Measurements from ENCODE around the gene MPG. TPM values are rescaled to one million over a fixed set of nuclear protein-coding genes. Genes with fewer than 3 reads are reported as not detected.

Gene MPG
- total RNA-seq, 2 experiments from 2014 or later = 47.2 to 52.6 TPM

- Mint-ChIP-seq H3K9me3 (no peaks in the 10 kb centered on the region), H3K4me3 (no peak overlapping the region), H3K27ac (no peak overlapping the region), H3K27me3 (peaks cover 2% of the 10 kb centered on the region), H3K4me1 (peaks cover 2% of the 10 kb centered on the region), H3K36me3 (ENCODE audit: low read depth) (no peaks in the 10 kb centered on the region)
- POLR2A ChIA-PET = no interaction called here
- no peak for DNase-seq
- CTCF ChIA-PET = interaction anchor here (0.6 to 11.4 kb wide), 11 partner anchors 10 to 531 kb away, joined by 3 to 169 read pairs (median 9); partner anchors contain the start of genes LUC7L, MPG, POLR3K and RHBDF1
Observed at GRCh38 chr16:63998-64913, 13.8 kb upstream of the MPG start.

- DNase-seq = no peak
- CTCF ChIA-PET = interaction anchor here (0.8 to 11.4 kb wide), 11 partner anchors 9 to 165 kb away, joined by 3 to 169 read pairs (median 9); partner anchors contain the start of genes LUC7L, MPG, POLR3K and RHBDF1
- Mint-ChIP-seq H3K4me1 (peaks cover 2% of the 10 kb centered on the region), H3K27me3 (peaks cover 5% of the 10 kb centered on the region), H3K4me3 (no peak overlapping the region), H3K27ac (no peak overlapping the region), H3K9me3 (no peaks in the 10 kb centered on the region), H3K36me3 (ENCODE audit: low read depth) (no peaks in the 10 kb centered on the region)
- POLR2A ChIA-PET = no interaction called here
Observed at GRCh38 chr16:64914-65255, 13.1 kb upstream of the MPG start.

GRCh38 chr16:65745-66144 is 12.3 kb upstream of the MPG start:
- H3K4me3 Mint-ChIP-seq = no peak overlapping the region
- peak; percentile 87 for DNase-seq
- ChIA-PET CTCF (interaction anchor here (0.8 to 11.4 kb wide), 26 partner anchors 8 to 305 kb away, joined by 3 to 169 read pairs (median 6); partner anchors contain the start of genes LUC7L, MPG, MRPL28 and POLR3K), POLR2A (no interaction called here)
- H3K4me1 Mint-ChIP-seq = peaks cover 2% of the 10 kb centered on the region
- H3K9me3 Mint-ChIP-seq = no peaks in the 10 kb centered on the region
- H3K27me3 Mint-ChIP-seq = peaks cover 7% of the 10 kb centered on the region
- no peaks in the 10 kb centered on the region for H3K36me3 Mint-ChIP-seq (ENCODE audit: low read depth)
- H3K27ac Mint-ChIP-seq = no peak overlapping the region

DNA sequence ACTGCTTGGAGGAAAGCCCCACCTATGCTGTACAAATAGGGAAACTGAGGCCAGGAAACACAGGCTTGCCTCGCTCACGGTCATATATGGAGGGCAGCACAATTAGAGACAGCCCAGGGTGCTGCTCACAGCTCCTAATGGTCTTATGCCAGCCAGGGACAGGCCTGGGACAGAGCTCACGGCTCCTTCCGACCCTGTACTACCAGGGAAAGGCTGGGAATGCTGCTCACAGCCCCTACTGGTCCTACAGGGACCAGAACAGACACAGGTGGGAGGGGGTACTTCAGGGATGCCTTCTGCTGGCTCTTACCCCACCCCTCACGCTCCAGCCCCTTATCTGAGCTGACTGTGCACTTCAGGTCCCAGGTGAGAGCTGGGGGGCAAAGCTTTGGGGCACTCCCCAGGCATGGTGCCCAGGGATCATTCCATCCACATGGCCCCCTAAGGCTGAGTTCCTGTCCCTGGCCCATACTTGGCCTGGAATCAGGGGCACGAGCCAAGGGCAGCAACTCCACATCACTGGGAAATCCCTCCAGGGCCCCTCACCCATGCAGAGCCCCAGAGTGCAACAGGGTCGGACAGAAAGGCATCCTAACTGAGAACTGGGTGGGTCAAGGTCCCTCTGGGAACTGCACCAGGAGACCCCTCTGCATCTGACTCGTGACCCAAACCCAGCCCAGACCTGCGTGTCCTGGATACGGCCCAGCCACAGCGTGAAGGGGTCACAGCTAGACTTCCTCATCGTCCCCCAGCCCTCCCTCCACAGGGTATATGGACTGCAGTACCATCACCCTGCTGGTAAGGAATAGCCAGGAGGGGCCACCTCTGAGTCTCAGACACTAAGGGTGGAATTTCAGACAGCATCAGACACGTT is 11.5 kb upstream of the MPG start:
- no peak overlapping the region for H3K4me3 Mint-ChIP-seq
- DNase-seq = no peak
- peaks cover 2% of the 10 kb centered on the region for H3K4me1 Mint-ChIP-seq
- H3K36me3 Mint-ChIP-seq (ENCODE audit: low read depth) = no peaks in the 10 kb centered on the region
- ChIA-PET CTCF (interaction anchor here (0.9 to 11.4 kb wide), 24 partner anchors 8 to 304 kb away, joined by 3 to 169 read pairs (median 6); partner anchors contain the start of genes LUC7L, MPG, MRPL28 and POLR3K), POLR2A (no interaction called here)
- no peak overlapping the region for H3K27ac Mint-ChIP-seq
- H3K27me3 Mint-ChIP-seq = peaks cover 12% of the 10 kb centered on the region
- H3K9me3 Mint-ChIP-seq = no peaks in the 10 kb centered on the region

GRCh38 chr16:67183-67791 is 10.7 kb upstream of the MPG start:
- CTCF ChIA-PET = interaction anchor here (1.1 to 11.4 kb wide), 4 partner anchors 14 to 37 kb away, joined by 3 to 169 read pairs (median 4); partner anchors contain the start of genes POLR3K and SNRNP25
- Mint-ChIP-seq H3K36me3 (ENCODE audit: low read depth) (no peaks in the 10 kb centered on the region), H3K4me3 (no peak overlapping the region), H3K9me3 (no peaks in the 10 kb centered on the region), H3K27ac (no peak overlapping the region), H3K27me3 (peaks cover 14% of the 10 kb centered on the region), H3K4me1 (peaks cover 2% of the 10 kb centered on the region)
- DNase-seq = no peak
- POLR2A ChIA-PET = no interaction called here

- H3K27me3 Mint-ChIP-seq = peaks cover 18% of the 10 kb centered on the region
- H3K4me3 Mint-ChIP-seq = no peak overlapping the region
- no peak overlapping the region for H3K27ac Mint-ChIP-seq
- DNase-seq = no peak
- no peaks in the 10 kb centered on the region for H3K9me3 Mint-ChIP-seq
- ChIA-PET CTCF (interaction anchor here (1.1 to 11.4 kb wide), 3 partner anchors 15 to 36 kb away, joined by 3 to 169 read pairs (median 4); partner anchors contain the start of genes POLR3K and SNRNP25), POLR2A (interaction anchor here (0.6 kb wide), 1 partner anchor 15 kb away, joined by 3 read pairs; the partner anchor contains the start of genes POLR3K and SNRNP25)
- peaks cover 7% of the 10 kb centered on the region for H3K4me1 Mint-ChIP-seq
- H3K36me3 Mint-ChIP-seq (ENCODE audit: low read depth) = no peaks in the 10 kb centered on the region
Observed at GRCh38 chr16:67884-68789, 9.9 kb upstream of the MPG start.

- Mint-ChIP-seq H3K4me1 (peaks cover 7% of the 10 kb centered on the region), H3K36me3 (ENCODE audit: low read depth) (no peaks in the 10 kb centered on the region), H3K27me3 (peaks cover 29% of the 10 kb centered on the region), H3K27ac (no peak overlapping the region), H3K9me3 (no peaks in the 10 kb centered on the region), H3K4me3 (no peak overlapping the region)
- POLR2A ChIA-PET = interaction anchor here (0.6 kb wide), 1 partner anchor 16 kb away, joined by 3 read pairs; the partner anchor contains the start of genes POLR3K and SNRNP25
- DNase-seq = no peak
- CTCF ChIA-PET = interaction anchor here (1.2 to 11.4 kb wide), 3 partner anchors 10 to 293 kb away, joined by 4 to 169 read pairs (median 9); no protein-coding TSS in a partner anchor
Observed at GRCh38 chr16:69181-69580, 8.8 kb upstream of the MPG start.

DNA sequence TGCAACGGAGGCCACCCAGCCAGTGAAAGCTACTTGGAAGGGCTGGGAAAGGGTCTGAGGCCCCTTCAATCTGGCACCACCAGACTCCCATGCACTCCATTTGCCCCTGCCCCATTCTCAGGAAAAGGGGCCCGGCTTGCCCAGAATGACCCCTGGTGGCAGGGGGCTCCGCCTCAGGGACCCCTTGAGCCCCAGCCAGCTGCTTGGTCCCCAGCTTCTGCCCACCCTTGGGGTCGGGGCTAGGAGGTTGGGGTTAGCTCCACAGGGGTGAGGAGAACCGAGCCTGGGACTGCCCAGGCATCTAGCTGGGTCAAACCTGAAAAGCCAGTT is 6.8 kb upstream of the MPG start:
- H3K27ac Mint-ChIP-seq = no peak overlapping the region
- peaks cover 9% of the 10 kb centered on the region for H3K4me1 Mint-ChIP-seq
- no peaks in the 10 kb centered on the region for H3K9me3 Mint-ChIP-seq
- no peak overlapping the region for H3K4me3 Mint-ChIP-seq
- H3K36me3 Mint-ChIP-seq (ENCODE audit: low read depth) = no peaks in the 10 kb centered on the region
- CTCF ChIA-PET = interaction anchor here (2.1 to 11.4 kb wide), 3 partner anchors 24 to 291 kb away, joined by 7 to 169 read pairs (median 9); no protein-coding TSS in a partner anchor
- no peak for DNase-seq
- POLR2A ChIA-PET = no interaction called here
- H3K27me3 Mint-ChIP-seq = peaks cover 38% of the 10 kb centered on the region

GRCh38 chr16:71540-72401 is 6.3 kb upstream of the MPG start:
- no peak overlapping the region for H3K4me3 Mint-ChIP-seq
- no peaks in the 10 kb centered on the region for H3K36me3 Mint-ChIP-seq (ENCODE audit: low read depth)
- POLR2A ChIA-PET = no interaction called here
- peaks cover 15% of the 10 kb centered on the region for H3K4me1 Mint-ChIP-seq
- peaks cover 38% of the 10 kb centered on the region for H3K27me3 Mint-ChIP-seq
- no peak overlapping the region for H3K27ac Mint-ChIP-seq
- no peaks in the 10 kb centered on the region for H3K9me3 Mint-ChIP-seq
- CTCF ChIA-PET = interaction anchor here (0.6 to 11.4 kb wide), 5 partner anchors 7 to 1148 kb away, joined by 3 to 169 read pairs (median 7); no protein-coding TSS in a partner anchor
- no peak for DNase-seq

DNA sequence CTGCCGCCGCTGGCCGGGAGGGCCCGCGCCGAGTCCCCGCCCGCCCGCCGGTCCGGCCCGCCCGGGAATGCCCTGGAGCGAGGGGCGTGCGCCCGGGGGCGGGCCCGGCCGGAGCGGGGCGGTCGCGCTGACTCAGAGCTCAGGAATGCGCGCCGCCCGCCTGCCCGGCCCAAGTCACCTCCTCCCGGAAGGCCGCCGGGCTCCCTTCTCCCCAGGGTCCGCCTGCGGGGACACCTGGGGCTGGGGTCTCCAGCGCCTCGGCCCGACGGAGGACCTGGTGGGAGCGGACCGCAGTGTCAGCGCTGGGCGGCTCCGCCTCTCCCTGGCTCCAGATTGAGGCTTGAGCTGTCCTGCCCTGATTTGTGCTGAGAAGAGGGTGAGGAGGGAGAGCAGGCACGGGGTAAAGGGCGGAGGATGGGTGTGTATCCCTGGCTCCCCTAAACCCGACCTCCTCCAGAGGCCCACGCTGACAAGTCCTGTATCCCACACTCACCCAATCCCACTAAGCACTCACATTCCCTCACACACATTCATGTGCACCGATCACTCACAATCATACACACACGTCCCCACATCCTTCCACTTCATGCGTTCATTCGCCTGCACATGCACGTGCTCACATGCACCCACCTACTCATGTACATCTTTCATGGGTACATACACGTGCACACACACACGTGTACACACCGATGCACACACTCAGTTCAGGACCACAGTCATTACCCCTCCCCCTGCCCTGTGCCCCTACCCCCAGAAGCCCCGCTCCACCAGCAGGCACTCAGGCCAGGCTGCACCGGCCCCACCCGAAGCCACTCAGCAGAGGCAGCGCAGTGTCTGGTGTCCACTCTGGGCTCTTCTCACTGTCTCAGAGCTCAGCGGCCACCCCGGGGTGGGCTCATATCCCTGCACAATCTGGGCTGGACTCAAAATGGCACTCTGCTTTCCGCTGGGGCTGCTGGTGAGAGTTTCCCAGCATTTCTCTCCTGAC is 5.2 kb upstream of the MPG start, which contains the start of gene RHBDF1:
Gene RHBDF1, minus strand, starts transcription at position 71 of the 988 bp plus-strand sequence. CDS start 7,616 bp downstream, outside the sequence.
- ChIA-PET POLR2A (no interaction called here), CTCF (interaction anchor here (0.9 to 11.4 kb wide), 4 partner anchors 8 to 109 kb away, joined by 3 to 169 read pairs (median 35); no protein-coding TSS in a partner anchor)
- no peak for DNase-seq
- H3K4me1 Mint-ChIP-seq = peaks cover 20% of the 10 kb centered on the region
- H3K27me3 Mint-ChIP-seq = peaks cover 36% of the 10 kb centered on the region
- H3K4me3 Mint-ChIP-seq = peak within 1 kb of the TSS; percentile 5
- H3K27ac Mint-ChIP-seq = no peak within 1 kb of the TSS
- H3K9me3 Mint-ChIP-seq = no peaks in the 10 kb centered on the region
- H3K36me3 Mint-ChIP-seq (ENCODE audit: low read depth) = no peaks in the 10 kb centered on the region

Data from activated CD4-positive, alpha-beta T cell treated with anti-CD3 and anti-CD28 coated beads, Interleukin-2, amount 10 ng/mL, durations not matched to agents 7 days and 5 days (primary cell).